Parathyroid adenoma (tissue), 2 donors: Measurements from ENCODE around the gene ART1.

Source experiments
- H2AFZ ChIP-seq: fragments of 300-600 bp; sonication (generic); one replicate; pipeline ENCODE4 v1.7.0; 2017; ENCODE audit warnings: antibody characterized with exemption, mild to moderate bottlenecking
- H3K27ac ChIP-seq: fragments of 300-600 bp; sonication (generic); one replicate; pipeline ENCODE4 v1.7.0; 2017
- H3K27me3 ChIP-seq: fragments of 300-600 bp; sonication (generic); one replicate; pipeline ENCODE4 v1.7.0; 2017; ENCODE audit warnings: low read length; ENCODE audit not compliant: control insufficient read depth, insufficient read depth
- H3K36me3 ChIP-seq: fragments of 300-600 bp; sonication (generic); one replicate; pipeline ENCODE4 v1.7.0; 2017; ENCODE audit warnings: low read length; ENCODE audit not compliant: control insufficient read depth, insufficient read depth
- H3K4me1 ChIP-seq: fragments of 300-600 bp; sonication (generic); one replicate; pipeline ENCODE4 v1.7.0; 2017; ENCODE audit warnings: control low read depth
- H3K4me2 ChIP-seq: fragments of 300-600 bp; sonication (generic); one replicate; pipeline ENCODE4 v1.7.0; 2017; ENCODE audit warnings: low read length
- H3K4me3 ChIP-seq: fragments of 300-600 bp; sonication (generic); one replicate; pipeline ENCODE4 v1.7.0; 2017; ENCODE audit warnings: low read depth, low read length
- H3K79me2 ChIP-seq: fragments of 300-600 bp; sonication (generic); one replicate; pipeline ENCODE4 v1.7.0; 2017; ENCODE audit warnings: control low read depth
- H3K9ac ChIP-seq: fragments of 300-600 bp; sonication (generic); one replicate; pipeline ENCODE4 v1.7.0; 2017; ENCODE audit warnings: mild to moderate bottlenecking
- H3K9me3 ChIP-seq: fragments of 300-600 bp; sonication (generic); one replicate; pipeline ENCODE4 v1.7.0; 2017; ENCODE audit warnings: low read length; ENCODE audit not compliant: control insufficient read depth
- CTCF ChIP-seq: fragments of 300-600 bp; sonication (generic); IDR thresholded peaks from one replicate; pipeline ENCODE4 v1.7.0; 2017; ENCODE audit warnings: antibody characterized with exemption, mild to moderate bottlenecking
- donor health status: primary hyperparathyroidism.

Gene ART1

DNA sequence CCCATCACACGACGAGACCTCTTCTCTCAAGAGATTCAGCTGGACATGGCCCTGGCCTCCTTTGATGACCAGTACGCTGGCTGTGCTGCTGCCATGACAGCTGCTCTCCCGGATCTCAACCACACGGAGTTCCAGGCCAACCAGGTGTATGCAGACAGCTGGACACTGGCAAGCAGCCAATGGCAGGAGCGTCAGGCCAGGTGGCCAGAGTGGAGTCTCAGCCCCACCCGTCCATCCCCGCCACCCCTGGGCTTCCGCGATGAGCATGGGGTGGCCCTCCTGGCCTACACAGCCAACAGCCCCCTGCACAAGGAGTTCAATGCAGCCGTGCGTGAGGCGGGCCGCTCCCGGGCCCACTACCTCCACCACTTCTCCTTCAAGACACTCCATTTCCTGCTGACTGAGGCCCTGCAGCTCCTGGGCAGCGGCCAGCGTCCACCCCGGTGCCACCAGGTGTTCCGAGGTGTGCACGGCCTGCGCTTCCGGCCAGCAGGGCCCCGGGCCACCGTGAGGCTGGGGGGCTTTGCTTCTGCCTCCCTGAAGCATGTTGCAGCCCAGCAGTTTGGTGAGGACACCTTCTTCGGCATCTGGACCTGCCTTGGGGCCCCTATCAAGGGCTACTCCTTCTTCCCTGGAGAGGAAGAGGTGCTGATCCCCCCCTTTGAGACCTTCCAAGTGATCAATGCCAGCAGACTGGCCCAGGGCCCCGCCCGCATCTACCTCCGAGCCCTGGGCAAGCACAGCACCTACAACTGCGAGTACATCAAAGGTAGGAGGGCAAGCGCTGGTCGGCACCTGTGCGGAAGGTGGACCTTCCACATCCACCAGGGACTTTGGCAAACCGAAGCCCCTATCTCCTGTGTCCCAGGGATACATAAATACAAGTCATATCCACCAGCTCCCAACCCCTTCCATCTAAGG is 14.9 kb downstream of the ART1 start:
- Histone ChIP-seq H3K79me2 (no peaks in the 10 kb centered on the region), H3K9me3 (no peaks in the 10 kb centered on the region), H3K27ac (no peak overlapping the region), H3K36me3 (no peaks in the 10 kb centered on the region), H3K27me3 (no peaks in the 10 kb centered on the region), H3K4me1 (no peaks in the 10 kb centered on the region), H3K9ac (no peak overlapping the region), H3K4me3 (no peak overlapping the region), H2AFZ (no peak overlapping the region), H3K4me2 (no peak overlapping the region)
- no peak for TF ChIP-seq CTCF

DNA sequence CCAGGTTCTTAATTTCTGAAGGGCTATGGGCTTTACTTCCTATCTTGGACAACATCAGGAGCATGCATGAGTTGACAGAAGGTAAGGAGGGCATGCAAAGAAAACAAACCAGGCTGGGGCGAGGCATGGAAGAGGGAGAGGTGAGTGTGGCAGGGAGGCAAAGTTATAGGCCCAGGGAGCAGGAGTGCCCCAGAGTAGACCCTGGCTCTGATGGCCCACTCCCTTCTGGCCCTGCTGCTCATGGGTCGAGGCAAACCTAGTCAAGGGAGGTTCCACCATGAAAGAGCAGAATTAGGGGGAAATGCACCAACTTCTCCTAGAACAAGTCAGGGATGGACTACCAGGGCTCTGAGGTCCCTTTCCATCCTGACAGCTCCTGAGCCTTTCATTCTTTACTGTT is 16.0 kb downstream of the ART1 start:
- Histone ChIP-seq H3K79me2 (no peaks in the 10 kb centered on the region), H3K9ac (no peak overlapping the region), H3K4me1 (no peaks in the 10 kb centered on the region), H3K27ac (no peak overlapping the region), H2AFZ (no peak overlapping the region), H3K36me3 (no peaks in the 10 kb centered on the region), H3K4me2 (no peak overlapping the region), H3K9me3 (no peaks in the 10 kb centered on the region), H3K4me3 (no peak overlapping the region), H3K27me3 (no peaks in the 10 kb centered on the region)
- TF ChIP-seq CTCF: no peak

GRCh38 chr11:3662856-3663255 is 17.9 kb downstream of the ART1 start:
- Histone ChIP-seq H3K4me3 (no peak overlapping the region), H3K9me3 (no peaks in the 10 kb centered on the region), H3K4me1 (no peaks in the 10 kb centered on the region), H3K27ac (no peak overlapping the region), H3K4me2 (no peak overlapping the region), H3K27me3 (no peaks in the 10 kb centered on the region), H3K36me3 (no peaks in the 10 kb centered on the region), H3K79me2 (no peaks in the 10 kb centered on the region), H2AFZ (no peak overlapping the region), H3K9ac (no peak overlapping the region)
- no peak for TF ChIP-seq CTCF

DNA sequence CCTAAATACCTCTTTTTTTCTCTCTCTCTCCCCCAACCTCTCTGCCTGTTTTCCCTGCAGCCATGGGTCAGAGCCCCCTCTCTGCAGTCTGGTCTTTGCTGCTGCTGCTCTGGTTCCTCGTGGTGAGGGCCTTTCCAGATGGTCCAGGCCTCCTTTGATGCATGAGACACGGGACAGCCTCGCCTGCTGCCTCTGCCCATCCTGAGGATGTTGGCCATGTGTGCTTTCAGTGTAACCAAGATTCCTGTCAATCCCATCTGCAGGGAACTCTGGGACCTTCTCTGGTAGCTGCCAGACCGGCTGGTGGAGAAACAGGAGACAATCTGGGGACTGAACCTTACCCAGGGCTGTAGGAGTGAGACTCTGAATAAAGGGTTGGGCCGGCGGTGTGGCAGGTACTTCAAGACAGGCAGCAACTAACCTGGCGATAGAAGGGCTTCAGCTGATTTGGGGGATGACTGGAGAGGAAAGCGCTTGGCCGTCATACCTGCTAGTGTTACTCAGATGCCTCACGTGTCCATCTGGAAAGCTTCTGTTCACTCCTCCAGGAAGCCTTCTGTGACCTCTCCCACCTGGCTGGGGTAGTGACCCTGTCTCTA is 19.2 kb downstream of the ART1 start:
- Histone ChIP-seq H3K27ac (no peak overlapping the region), H3K4me2 (no peak overlapping the region), H3K36me3 (no peaks in the 10 kb centered on the region), H3K4me1 (no peaks in the 10 kb centered on the region), H3K4me3 (no peak overlapping the region), H2AFZ (no peak overlapping the region), H3K27me3 (no peaks in the 10 kb centered on the region), H3K9me3 (no peaks in the 10 kb centered on the region), H3K9ac (no peak overlapping the region), H3K79me2 (no peaks in the 10 kb centered on the region)
- TF ChIP-seq CTCF: no peak
